ENCODE data around the gene HSPA1A. TPM values are rescaled to one million over a fixed set of nuclear protein-coding genes. Genes with fewer than 3 reads are reported as not detected.

Gene HSPA1A
- total and polyA plus RNA-seq, 9 of the 15 experiments (the other 6 are each of a cell fraction or from before 2014, with no cell fraction given) = 2.2 to 273 (median 107) TPM

GRCh38 chr6:31839779-31840126 is 24.4 kb downstream of the HSPA1A start (continued):
- TF ChIP-seq BCLAF1 (IDR thresholded peaks at IDR 0.05; ENCODE audit: borderline replicate concordance in 1 of 2, control insufficient read depth in 1 of 2, low read depth in 2 of 2, low read length in 1 of 2) (peak in 1 of 2 experiments; percentile 30; a peak in 1 of 4 replicates), PHTF2 (CRISPR knock-in tag; IDR thresholded peaks at IDR 0.05) (0 out of 2 replicates have a peak, but pooled peaks have one; percentile 30)

- Histone ChIP-seq H3K4me2 (ENCODE audit: insufficient read depth, low read length) (no peak overlapping the region), H3K79me2 (ENCODE audit: control insufficient read depth, insufficient read depth, low read length) (peaks cover 25% of the 10 kb centered on the region), H3K36me3 (ENCODE audit: control insufficient read depth, insufficient read depth, low read length) (peaks cover 39% of the 10 kb centered on the region), H3K27ac (ENCODE audit: extremely low read depth, low read depth, low read length) (no peak overlapping the region), H3K4me3 (no peak overlapping the region), H3K4me1 (replicated peaks in 1 of 2; ENCODE audit: control insufficient read depth in 2 of 2, insufficient read depth in 2 of 2, low read length in 2 of 2) (peaks cover 15 to 27% of the 10 kb centered on the region in 2 experiments), H3K9me3 (replicated peaks; ENCODE audit: control insufficient read depth, insufficient read depth, low read depth, low read length) (no peaks in the 10 kb centered on the region; the same call in 1 of the 2 replicates), H3K27me3 (ENCODE audit: control insufficient read depth in 2 of 2, insufficient read depth in 2 of 2, low read length in 2 of 2) (no peaks in the 10 kb centered on the region), H3K9me1 (ENCODE audit: control insufficient read depth, insufficient read depth, low read length) (no peaks in the 10 kb centered on the region), H2AFZ (ENCODE audit: low read depth, low read length) (no peak overlapping the region), H3K9ac (ENCODE audit: insufficient read depth in 1 of 2, low read depth in 2 of 2, low read length in 2 of 2) (no peak overlapping the region), H4K20me1 (replicated peaks; ENCODE audit: control insufficient read depth, insufficient read depth, low read length) (peaks cover 23% of the 10 kb centered on the region)
- intact Hi-C loops (cut with micrococcal nuclease) (no loop called here), in situ Hi-C loops (cut with MboI) (no loop called here)
- no TSS peak for BruUV-seq (replicated peaks)
- CTCF ChIA-PET (ENCODE audit: low intra/inter-chr PET ratio) = no interaction called here
- FAIRE-seq = no peak
- POLR2A ChIA-PET = interaction anchor here (1.0 to 15.7 kb wide), 7 partner anchors 4 to 148 kb away, joined by 3 to 229 read pairs (median 53); partner anchors contain the start of genes ABHD16A, CLIC1 and NEU1
- no peak for DNase-seq (ENCODE audit: extremely low read depth in 1 of 4, low spot score in 3 of 4)
- 78% methylated on average over 9 of the region's 9 CpGs for WGBS (ENCODE audit: insufficient coverage, low coverage, missing lambda C conversion rate)
- ATAC-seq = peak; percentile 1; the same call in 2 of the 3 replicates
- TF ChIP-seq ZFX (CRISPR knock-in tag; IDR thresholded peaks at IDR 0.05) = peak; percentile 18; the same call in 1 of the 2 replicates
- no peak for TF ChIP-seq NR2C1 (IDR thresholded peaks at IDR 0.05)
- no peak for TF ChIP-seq NR2C1 (tag; IDR thresholded peaks at IDR 0.05)
- TF ChIP-seq KDM5B (IDR thresholded peaks at IDR 0.05; ENCODE audit: insufficient replicate concordance, low read depth, low read length) = peak; percentile 41
- 0 out of 2 replicates have a peak, but pooled peaks have one; percentile 8 for TF ChIP-seq ZNF830 (CRISPR knock-in tag; IDR thresholded peaks at IDR 0.05)
- TF ChIP-seq ZNF444 (CRISPR knock-in tag; IDR thresholded peaks at IDR 0.05) = no peak
- no peak for TF ChIP-seq ZNF696 (CRISPR knock-in tag; conservative IDR thresholded peaks at IDR 0.05)
- 0 out of 2 replicates have a peak, but pooled peaks have one; percentile 9 for TF ChIP-seq MITF (IDR thresholded peaks at IDR 0.05)
- no peak for TF ChIP-seq ZNF584 (CRISPR knock-in tag; IDR thresholded peaks at IDR 0.05; ENCODE audit: low read depth)
- TF ChIP-seq ZBTB49 (CRISPR knock-in tag; IDR thresholded peaks at IDR 0.05; ENCODE audit: borderline replicate concordance) = 0 out of 2 replicates have a peak, but pooled peaks have one; percentile 68
- 0 out of 2 replicates have a peak, but pooled peaks have one; percentile 1 for TF ChIP-seq SP1 (CRISPR knock-in tag; IDR thresholded peaks at IDR 0.05)
- TF ChIP-seq MAZ (CRISPR knock-in tag; conservative IDR thresholded peaks at IDR 0.05 in 1 of 2, IDR thresholded peaks at IDR 0.05 in 1 of 2) = no peak
These were observed 26.7 kb downstream of the HSPA1A start for GRCh38 chr6:31842053-31842452.
